Uterus (tissue), 2 donors: ENCODE data around the gene ATP8B2.
"Not testable (repeated sequence)": the region's sequence is repeated elsewhere in the genome, so short reads cannot be mapped to it uniquely, and the experiment has no call there.

Experiments used
- CTCF ChIP-seq, 4 experiments: fragments of 200-600 bp in 2 of 4; fragments of 450-650 bp in 2 of 4; sonication (generic) in 2 of 4; IDR thresholded peaks; one replicate each; pipeline ENCODE4 v1.5.1; 2016 to 2019; ENCODE audit warnings: antibody characterized with exemption in 4 of 4, mild to moderate bottlenecking in 2 of 4, moderate library complexity in 1 of 4
- POLR2A ChIP-seq, 2 donors: fragments of 450-650 bp; IDR thresholded peaks; one replicate each; pipeline ENCODE4 v1.6.1; 2016; ENCODE audit warnings: antibody characterized with exemption in 2 of 2, mild to moderate bottlenecking in 1 of 2, moderate library complexity in 1 of 2

GRCh38 chr1:154341366-154341765, 16.0 kb downstream of the ATP8B2 start:
- TF ChIP-seq CTCF, POLR2A (IDR thresholded peaks at IDR 0.05): not testable (repeated sequence)
